ENCODE measurements around the gene EPS8. TPM values are rescaled to one million over a fixed set of nuclear protein-coding genes. Genes with fewer than 3 reads are reported as not detected.

The EPS8 gene
- polyA plus RNA-seq, 1 donor (not counting 4 experiments of a cell fraction or from before 2014, with no cell fraction given): 4.0 TPM

DNA sequence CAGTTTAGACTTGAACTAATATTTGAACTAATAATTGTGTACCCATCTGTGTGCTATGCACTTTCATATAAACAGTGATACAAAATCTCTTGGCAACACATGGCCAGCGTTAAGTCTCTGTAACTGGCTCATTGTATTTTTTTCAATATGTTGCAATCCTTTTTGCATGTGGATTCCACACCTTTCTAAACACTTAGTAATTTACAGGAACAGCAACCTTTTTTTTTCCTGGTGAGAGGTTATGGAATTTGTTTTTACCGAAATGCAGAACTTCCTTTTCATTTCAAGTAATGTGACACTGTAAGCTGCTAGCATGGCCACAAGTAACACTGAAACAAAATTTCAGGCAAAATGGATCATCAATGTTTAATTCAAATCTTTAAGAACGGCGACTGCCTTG is 45.4 kb upstream of the EPS8 start:
- Histone ChIP-seq H3K27me3 (ENCODE audit: control insufficient read depth, extremely low read depth, insufficient read depth, low read length) (no peaks in the 10 kb centered on the region), H3K27ac (ENCODE audit: control insufficient read depth, insufficient read depth, low read length) (no peak overlapping the region), H3K9me1 (ENCODE audit: control insufficient read depth, extremely low read depth, insufficient read depth, low read length) (no peaks in the 10 kb centered on the region), H3K9ac (ENCODE audit: control insufficient read depth, extremely low read depth, insufficient read depth, low read length) (no peak overlapping the region), H3K4me3 (ENCODE audit: control insufficient read depth in 2 of 3, extremely low read depth in 1 of 3, insufficient read depth in 2 of 3, low read depth in 1 of 3, low read length in 3 of 3) (no peak overlapping the region), H3K4me1 (ENCODE audit: control insufficient read depth, extremely low read depth, insufficient read depth, low read length) (peaks cover 10% of the 10 kb centered on the region), H3K4me2 (ENCODE audit: control insufficient read depth, extremely low read depth, insufficient read depth, low read depth, low read length) (no peak overlapping the region), H3K79me2 (ENCODE audit: control insufficient read depth, insufficient read depth, low read length) (no peaks in the 10 kb centered on the region), H3K9me3 (ENCODE audit: control insufficient read depth, low read depth, low read length) (no peaks in the 10 kb centered on the region), H4K20me1 (ENCODE audit: control insufficient read depth, extremely low read depth, insufficient read depth, low read length) (no peaks in the 10 kb centered on the region), H2AFZ (ENCODE audit: control insufficient read depth, low read length) (no peak overlapping the region), H3K36me3 (ENCODE audit: control insufficient read depth in 2 of 2, extremely low read depth in 1 of 2, insufficient read depth in 2 of 2, low read length in 2 of 2) (no peaks in the 10 kb centered on the region)
- FAIRE-seq (no peak), DNase-seq (ENCODE audit: low read depth, low spot score) (no peak)
- dilution Hi-C loops (cut with MboI; ENCODE audit: extremely low pct_ligation_motif_present, low sequenced_read_pairs): loop anchor here (25.0 kb wide), 1 partner anchor 247 kb away; no protein-coding TSS in a partner anchor
- TF ChIP-seq EZH2 (IDR thresholded peaks at IDR 0.05; ENCODE audit: low read length): no peak
- TF ChIP-seq, protein P1, sequence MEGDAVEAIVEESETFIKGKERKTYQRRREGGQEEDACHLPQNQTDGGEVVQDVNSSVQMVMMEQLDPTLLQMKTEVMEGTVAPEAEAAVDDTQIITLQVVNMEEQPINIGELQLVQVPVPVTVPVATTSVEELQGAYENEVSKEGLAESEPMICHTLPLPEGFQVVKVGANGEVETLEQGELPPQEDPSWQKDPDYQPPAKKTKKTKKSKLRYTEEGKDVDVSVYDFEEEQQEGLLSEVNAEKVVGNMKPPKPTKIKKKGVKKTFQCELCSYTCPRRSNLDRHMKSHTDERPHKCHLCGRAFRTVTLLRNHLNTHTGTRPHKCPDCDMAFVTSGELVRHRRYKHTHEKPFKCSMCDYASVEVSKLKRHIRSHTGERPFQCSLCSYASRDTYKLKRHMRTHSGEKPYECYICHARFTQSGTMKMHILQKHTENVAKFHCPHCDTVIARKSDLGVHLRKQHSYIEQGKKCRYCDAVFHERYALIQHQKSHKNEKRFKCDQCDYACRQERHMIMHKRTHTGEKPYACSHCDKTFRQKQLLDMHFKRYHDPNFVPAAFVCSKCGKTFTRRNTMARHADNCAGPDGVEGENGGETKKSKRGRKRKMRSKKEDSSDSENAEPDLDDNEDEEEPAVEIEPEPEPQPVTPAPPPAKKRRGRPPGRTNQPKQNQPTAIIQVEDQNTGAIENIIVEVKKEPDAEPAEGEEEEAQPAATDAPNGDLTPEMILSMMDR (optimal IDR thresholded peaks at IDR 0.05 in 1 of 3, IDR thresholded peaks at IDR 0.05 in 1 of 3, conservative IDR thresholded peaks at IDR 0.05 in 1 of 3; ENCODE audit: extremely low read depth in 1 of 3, insufficient read depth in 2 of 3, low read length in 3 of 3): no peak

DNA sequence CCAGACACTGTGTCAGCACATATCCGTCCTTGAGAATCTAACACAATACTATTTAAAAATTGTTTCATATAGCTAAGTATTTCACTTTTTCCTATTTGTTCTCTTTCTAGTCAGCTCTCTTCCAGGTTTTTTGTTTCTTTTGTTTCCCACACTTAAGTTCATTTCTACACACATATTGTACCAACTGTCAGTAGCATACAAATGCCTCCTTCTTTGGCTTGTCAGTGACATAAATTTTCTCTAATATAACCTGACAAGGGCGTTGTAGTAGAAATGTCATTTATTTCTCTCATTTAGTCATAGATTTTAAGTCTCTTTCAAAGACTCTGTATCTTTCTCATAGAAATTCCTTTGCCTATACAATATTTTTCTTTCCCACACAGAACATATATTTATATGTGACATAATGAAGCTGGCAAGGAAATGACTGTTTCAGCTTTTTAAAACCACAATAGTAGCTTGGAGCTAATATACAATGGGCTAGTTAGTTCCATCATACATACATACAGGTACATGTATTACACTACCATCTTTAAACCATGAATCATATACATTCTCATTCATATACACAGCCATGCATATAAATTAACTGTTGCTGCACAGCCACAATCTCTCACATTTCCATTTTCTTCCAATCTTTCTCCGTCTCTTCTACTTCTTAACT is 42.3 kb upstream of the EPS8 start:
- no peak overlapping the region for H3K4me2 ChIP-seq (ENCODE audit: control insufficient read depth, extremely low read depth, insufficient read depth, low read depth, low read length)
- H3K9me3 ChIP-seq (ENCODE audit: control insufficient read depth, low read depth, low read length): no peaks in the 10 kb centered on the region
- H3K36me3 ChIP-seq (ENCODE audit: control insufficient read depth in 2 of 2, extremely low read depth in 1 of 2, insufficient read depth in 2 of 2, low read length in 2 of 2): no peaks in the 10 kb centered on the region
- no peak overlapping the region for H3K9ac ChIP-seq (ENCODE audit: control insufficient read depth, extremely low read depth, insufficient read depth, low read length)
- dilution Hi-C loops (cut with MboI; ENCODE audit: extremely low pct_ligation_motif_present, low sequenced_read_pairs): loop anchor here (25.0 kb wide), 1 partner anchor 244 kb away; no protein-coding TSS in a partner anchor
- no peaks in the 10 kb centered on the region for H3K79me2 ChIP-seq (ENCODE audit: control insufficient read depth, insufficient read depth, low read length)
- DNase-seq (ENCODE audit: low read depth, low spot score) (no peak), FAIRE-seq (no peak)
- H3K4me1 ChIP-seq (ENCODE audit: control insufficient read depth, extremely low read depth, insufficient read depth, low read length): peaks cover 10% of the 10 kb centered on the region
- H3K27me3 ChIP-seq (ENCODE audit: control insufficient read depth, extremely low read depth, insufficient read depth, low read length): no peaks in the 10 kb centered on the region
- H3K27ac ChIP-seq (ENCODE audit: control insufficient read depth, insufficient read depth, low read length): no peak overlapping the region
- no peaks in the 10 kb centered on the region for H4K20me1 ChIP-seq (ENCODE audit: control insufficient read depth, extremely low read depth, insufficient read depth, low read length)
- H3K9me1 ChIP-seq (ENCODE audit: control insufficient read depth, extremely low read depth, insufficient read depth, low read length): no peaks in the 10 kb centered on the region
- H3K4me3 ChIP-seq (ENCODE audit: control insufficient read depth in 2 of 3, extremely low read depth in 1 of 3, insufficient read depth in 2 of 3, low read depth in 1 of 3, low read length in 3 of 3): no peak overlapping the region
- H2AFZ ChIP-seq (ENCODE audit: control insufficient read depth, low read length): no peak overlapping the region
- TF ChIP-seq EZH2 (IDR thresholded peaks at IDR 0.05; ENCODE audit: low read length): no peak
- TF ChIP-seq, protein P1 (optimal IDR thresholded peaks at IDR 0.05 in 1 of 3, IDR thresholded peaks at IDR 0.05 in 1 of 3, conservative IDR thresholded peaks at IDR 0.05 in 1 of 3; ENCODE audit: extremely low read depth in 1 of 3, insufficient read depth in 2 of 3, low read length in 3 of 3): no peak
